Natural killer cell (primary cell): ENCODE data around the gene CHTF18. TPM values are rescaled to one million over a fixed set of nuclear protein-coding genes. Genes with fewer than 3 reads are reported as not detected.

ENCODE experiments used
- ATAC-seq, 3 donors: fragments of 150-1000 bp in 2 of 3; fragments of 200-7000 bp in 1 of 3; cut with Tn5 transposase; 1 replicate in 1 of 3; 2 replicates in 2 of 3; pipeline ENCODE4 v1.10.0; 2021; ENCODE audit warnings: mild to moderate bottlenecking in 2 of 3, moderate library complexity in 2 of 3
- DNase-seq, 2 donors: peaks; one replicate each; pipeline versions ENCODE4 v3.0.0 to v3.0.0-alpha.2; 2013 to 2021; ENCODE audit warnings: mixed read lengths in 1 of 2
- H3K27ac ChIP-seq: one replicate; pipeline ENCODE4 v1.5.1; 2013; ENCODE audit warnings: mild to moderate bottlenecking, low read length
- H3K27me3 ChIP-seq: one replicate; pipeline ENCODE4 v1.6.1; 2013; ENCODE audit warnings: low read length; ENCODE audit not compliant: control insufficient read depth, insufficient read depth
- H3K36me3 ChIP-seq: one replicate; pipeline ENCODE4 v1.6.1; 2013; ENCODE audit warnings: low read length; ENCODE audit not compliant: control insufficient read depth, insufficient read depth
- H3K4me1 ChIP-seq: one replicate; pipeline ENCODE4 v1.6.1; 2013; ENCODE audit warnings: low read length; ENCODE audit not compliant: control insufficient read depth, insufficient read depth
- H3K4me3 ChIP-seq: one replicate; pipeline ENCODE4 v1.5.1; 2013; ENCODE audit warnings: low read length
- H3K9me3 ChIP-seq: one replicate; pipeline ENCODE4 v1.6.1; 2013; ENCODE audit warnings: low read length; ENCODE audit not compliant: control insufficient read depth, insufficient read depth
- H3K27ac Mint-ChIP-seq, 2 donors: one replicate each; pipeline ENCODE4 v1.8.0; 2022; ENCODE audit warnings: mild to moderate bottlenecking in 2 of 2, mixed read lengths in 2 of 2, moderate library complexity in 1 of 2
- H3K27me3 Mint-ChIP-seq, 2 donors: one replicate each; pipeline ENCODE4 v1.8.0; 2022; ENCODE audit warnings: low read depth in 2 of 2, mixed read lengths in 2 of 2
- H3K36me3 Mint-ChIP-seq: one replicate; pipeline ENCODE4 v1.8.0; 2022; ENCODE audit warnings: mixed read lengths
- H3K4me1 Mint-ChIP-seq, 2 donors: one replicate each; pipeline ENCODE4 v1.8.0; 2022; ENCODE audit warnings: mixed read lengths in 2 of 2
- H3K4me3 Mint-ChIP-seq: one replicate; pipeline ENCODE4 v1.8.0; 2022; ENCODE audit warnings: mild to moderate bottlenecking, moderate library complexity, mixed read lengths
- H3K9me3 Mint-ChIP-seq, 2 donors: one replicate each; pipeline ENCODE4 v1.8.0; 2022; ENCODE audit warnings: mixed read lengths in 2 of 2
- CTCF ChIP-seq: fragments of 200-600 bp; IDR thresholded peaks from one replicate; pipeline ENCODE4 v1.8.0; 2022; ENCODE audit warnings: antibody characterized with exemption
- WGBS: methylation state at CpG from one replicate; pipeline ENCODE4 v1.1.7; 2013; ENCODE audit warnings: missing lambda C conversion rate; ENCODE audit not compliant: insufficient coverage; 5-methylcytosine and 5-hydroxymethylcytosine counted together
- intact Hi-C: fragments of 100-400 bp; cut with micrococcal nuclease; formaldehyde crosslinking; loops from one replicate; pipeline ENCODE4 v1.14.2; 2022
- total RNA-seq, 4 donors: library from RNA; stranded (reverse); fragments of 120-200 nt in 1 of 4; gene quantifications; one replicate each; pipeline versions ENCODE4 v1.2.3 to v1.2.4, GENCODE V29; 2013 to 2022

The CHTF18 gene
- total RNA-seq, 3 donors from 2014 or later (not counting 1 experiment from before 2014, with no cell fraction given), result 26.7 to 52.4 (median 40.5) TPM

GRCh38 chr16:780296-780695, 8.1 kb upstream of the CHTF18 start:
- intact Hi-C loops, result no loop called here
- no peak overlapping the region for H3K4me3 Mint-ChIP-seq
- H3K36me3 Mint-ChIP-seq, result no peaks in the 10 kb centered on the region
- H3K27me3 Mint-ChIP-seq, result no peaks in the 10 kb centered on the region
- 91% methylated on average over 16 of the region's 16 CpGs for WGBS
- H3K4me1 Mint-ChIP-seq, result peaks cover 0 to 5% of the 10 kb centered on the region in 2 donors
- no peaks in the 10 kb centered on the region for H3K9me3 Mint-ChIP-seq
- Histone ChIP-seq H3K27me3 (no peaks in the 10 kb centered on the region), H3K27ac (no peak overlapping the region), H3K4me3 (no peak overlapping the region), H3K9me3 (no peaks in the 10 kb centered on the region), H3K36me3 (no peaks in the 10 kb centered on the region), H3K4me1 (peaks cover 1% of the 10 kb centered on the region)
- ATAC-seq, result no peak
- TF ChIP-seq CTCF, result no peak
- no peak for DNase-seq
- no peak overlapping the region for H3K27ac Mint-ChIP-seq

GRCh38 chr16:781346-782010, 6.9 kb upstream of the CHTF18 start:
- WGBS, result 63% methylated on average over 19 of the region's 19 CpGs
- DNase-seq (no peak), ATAC-seq (no peak)
- Mint-ChIP-seq H3K9me3 (no peaks in the 10 kb centered on the region), H3K36me3 (no peaks in the 10 kb centered on the region), H3K27ac (no peak overlapping the region), H3K4me3 (no peak overlapping the region), H3K27me3 (no peaks in the 10 kb centered on the region), H3K4me1 (peaks cover 0 to 5% of the 10 kb centered on the region in 2 donors)
- H3K27me3 ChIP-seq, result no peaks in the 10 kb centered on the region
- no peak for TF ChIP-seq CTCF
- no peak overlapping the region for H3K4me3 ChIP-seq
- no peaks in the 10 kb centered on the region for H3K9me3 ChIP-seq
- H3K27ac ChIP-seq, result no peak overlapping the region
- H3K36me3 ChIP-seq, result peaks cover 5% of the 10 kb centered on the region
- intact Hi-C loops, result no loop called here
- peaks cover 7% of the 10 kb centered on the region for H3K4me1 ChIP-seq

- Mint-ChIP-seq H3K27me3 (no peaks in the 10 kb centered on the region), H3K4me1 (peaks cover 0 to 5% of the 10 kb centered on the region in 2 donors), H3K36me3 (no peaks in the 10 kb centered on the region), H3K27ac (no peak overlapping the region), H3K9me3 (no peaks in the 10 kb centered on the region), H3K4me3 (no peak overlapping the region)
- ATAC-seq (no peak), DNase-seq (no peak)
- Histone ChIP-seq H3K4me3 (no peak overlapping the region), H3K4me1 (peaks cover 13% of the 10 kb centered on the region), H3K27ac (no peak overlapping the region), H3K36me3 (peaks cover 5% of the 10 kb centered on the region), H3K9me3 (no peaks in the 10 kb centered on the region), H3K27me3 (no peaks in the 10 kb centered on the region)
- intact Hi-C loops, result no loop called here
- TF ChIP-seq CTCF, result no peak
- 71% methylated on average over 6 of the region's 6 CpGs for WGBS
Observed at GRCh38 chr16:782258-782657, 6.2 kb upstream of the CHTF18 start.
